AG08396 (cell line): Measurements from ENCODE around the gene NARF.
A peak's percentile ranks its signal among the peaks of the same experiment; 100 is the strongest.

Experiments
- DNase-seq: peaks from one replicate; pipeline ENCODE4 v3.0.0; 2012; ENCODE audit warnings: low spot score, mixed read lengths

NARF gene

DNA sequence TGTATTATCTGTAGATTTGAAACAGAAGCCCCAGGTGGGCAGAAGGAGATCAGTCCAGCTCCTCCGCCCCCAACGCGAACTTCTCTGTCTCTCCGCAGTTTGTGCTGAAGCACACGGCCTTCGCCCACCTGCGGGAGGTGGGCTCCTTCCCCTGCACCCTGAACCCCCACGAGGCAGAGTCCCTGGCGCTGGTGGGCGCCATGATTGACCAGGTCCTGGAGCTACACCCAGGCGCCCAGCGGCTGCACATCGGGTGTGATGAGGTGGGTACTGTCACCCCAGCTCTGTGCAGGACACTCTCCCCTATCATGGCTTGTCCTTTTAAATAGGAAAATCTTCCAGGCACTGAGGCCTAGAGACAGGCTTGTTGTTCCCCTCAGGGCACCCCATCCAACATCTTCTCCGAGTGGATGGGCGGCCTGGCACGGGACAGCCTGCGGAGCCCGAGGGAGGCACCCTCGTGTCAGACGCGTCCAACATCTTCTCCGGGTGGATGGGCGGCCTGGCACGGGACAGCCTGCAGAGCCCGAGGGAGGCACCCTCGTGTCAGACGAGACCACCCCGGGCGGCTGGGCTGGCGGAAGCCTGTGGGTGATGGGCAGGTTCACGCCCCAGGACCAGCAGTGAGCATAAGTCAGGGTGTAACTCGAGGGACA lies 24.9 kb upstream of the NARF start:
- DNase-seq: no peak

DNA sequence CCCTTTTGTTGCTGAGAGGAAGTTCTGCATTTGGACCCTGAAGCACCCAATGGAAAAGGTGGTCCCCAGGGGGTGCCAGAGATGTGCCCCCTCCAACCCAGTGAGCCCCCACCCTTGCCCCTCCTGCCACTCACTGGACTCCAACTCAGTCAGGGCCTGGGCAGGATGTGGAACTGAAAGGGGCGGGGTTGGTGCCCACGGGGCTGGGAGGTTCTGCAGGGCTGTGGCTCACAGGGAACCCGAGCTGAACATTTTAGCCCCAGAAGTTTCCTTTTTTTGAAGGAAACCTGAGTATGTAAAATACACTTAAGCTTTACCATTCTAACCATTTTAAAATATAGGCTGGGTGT lies 24.4 kb upstream of the NARF start:
- DNase-seq: no peak

DNA sequence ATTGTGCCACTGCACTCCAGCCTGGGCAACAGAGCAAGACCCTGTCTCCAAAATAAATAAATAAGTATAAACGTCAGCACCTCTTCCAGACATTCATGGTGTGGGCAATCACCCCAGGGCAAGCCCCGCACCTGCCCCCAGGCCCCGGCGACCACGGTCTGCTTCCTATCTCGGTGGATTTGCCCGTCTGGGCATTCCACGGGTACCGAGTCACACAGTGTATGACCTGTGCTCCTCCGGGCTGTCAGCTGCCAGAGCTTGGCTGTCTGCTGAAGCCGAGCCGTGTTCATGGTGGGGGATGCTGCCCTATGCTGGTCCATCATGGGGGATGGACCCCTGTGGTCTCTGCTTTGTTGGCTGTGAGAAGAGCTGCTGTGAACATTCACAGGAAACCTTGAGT lies 23.4 kb upstream of the NARF start:
- peak; percentile 52 for DNase-seq

DNA sequence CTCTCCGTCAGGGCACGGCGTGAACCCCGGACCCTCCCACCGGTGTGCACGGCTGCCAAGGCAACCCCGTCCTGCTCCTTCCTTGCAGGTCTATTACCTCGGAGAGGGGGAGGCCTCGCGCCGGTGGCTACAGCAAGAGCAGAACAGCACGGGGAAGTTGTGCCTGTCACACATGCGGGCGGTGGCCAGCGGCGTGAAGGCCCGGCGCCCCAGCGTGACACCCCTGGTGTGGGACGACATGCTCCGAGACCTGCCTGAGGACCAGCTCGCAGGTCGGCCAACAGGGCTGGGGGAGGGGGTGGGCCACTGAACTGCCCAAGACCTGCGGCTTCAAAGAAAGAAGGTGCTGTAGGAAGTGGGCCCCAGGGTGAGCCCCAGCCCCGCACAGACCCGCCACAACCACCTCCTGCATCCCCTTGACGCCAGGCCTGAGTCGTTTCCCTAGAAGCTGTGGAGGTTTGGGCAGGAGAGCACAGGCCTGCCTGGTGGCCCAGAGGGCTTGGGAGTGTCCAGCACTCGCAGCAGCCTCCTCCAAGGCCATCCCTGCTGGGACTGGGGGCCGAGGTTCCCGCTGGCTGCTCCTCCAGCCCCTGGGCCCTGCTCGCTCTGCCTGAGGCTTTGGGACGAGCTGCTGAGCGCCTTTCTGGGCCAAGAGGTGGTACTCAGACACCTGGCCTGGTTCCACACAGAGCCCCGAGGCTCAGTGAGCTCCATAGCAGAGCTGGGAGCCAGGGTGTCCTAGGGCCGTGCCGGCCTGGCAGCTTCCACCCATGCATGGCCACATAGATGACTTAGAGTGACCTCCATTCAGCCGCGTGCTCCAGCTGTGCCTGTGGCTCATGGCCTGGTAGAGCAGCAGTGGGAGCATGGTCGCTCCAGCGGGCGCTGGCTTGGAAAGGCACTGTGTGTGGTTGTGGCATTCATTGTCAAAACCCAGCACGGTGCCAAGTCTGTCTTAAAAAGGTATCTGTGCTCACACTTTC lies 22.6 kb upstream of the NARF start:
- no peak for DNase-seq

DNA sequence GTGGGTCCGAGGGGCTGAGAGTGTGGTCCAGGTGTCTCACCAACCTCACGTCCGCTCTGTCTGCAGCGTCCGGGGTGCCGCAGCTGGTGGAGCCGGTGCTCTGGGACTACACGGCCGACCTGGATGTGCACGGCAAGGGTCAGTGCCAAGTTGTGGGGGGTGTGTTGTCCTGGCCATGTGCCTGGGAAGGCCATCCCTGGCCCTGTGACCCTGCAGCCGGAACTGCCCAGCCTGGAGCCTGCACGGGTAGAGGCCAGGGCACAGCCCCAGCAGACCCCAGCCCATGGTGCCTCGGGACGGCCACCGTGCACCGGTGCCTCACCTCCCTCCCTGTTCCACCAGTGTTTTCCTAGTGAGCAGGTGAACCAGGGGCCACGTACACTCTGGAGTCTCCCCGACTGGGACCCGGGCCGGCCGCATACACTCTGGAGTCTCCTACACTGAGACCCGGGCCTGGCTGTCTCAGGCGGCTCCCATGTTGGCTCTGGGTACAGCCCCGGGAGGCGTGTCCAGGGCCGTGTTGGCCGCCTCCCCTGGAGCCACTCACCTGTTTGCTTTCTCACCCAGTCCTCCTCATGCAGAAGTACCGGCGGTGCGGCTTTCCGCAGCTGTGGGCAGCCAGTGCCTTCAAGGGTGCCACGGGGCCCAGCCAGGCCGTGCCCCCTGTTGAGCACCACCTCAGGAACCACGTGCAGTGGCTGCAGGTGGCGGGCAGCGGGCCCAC lies 21.8 kb upstream of the NARF start:
- DNase-seq: no peak

DNA sequence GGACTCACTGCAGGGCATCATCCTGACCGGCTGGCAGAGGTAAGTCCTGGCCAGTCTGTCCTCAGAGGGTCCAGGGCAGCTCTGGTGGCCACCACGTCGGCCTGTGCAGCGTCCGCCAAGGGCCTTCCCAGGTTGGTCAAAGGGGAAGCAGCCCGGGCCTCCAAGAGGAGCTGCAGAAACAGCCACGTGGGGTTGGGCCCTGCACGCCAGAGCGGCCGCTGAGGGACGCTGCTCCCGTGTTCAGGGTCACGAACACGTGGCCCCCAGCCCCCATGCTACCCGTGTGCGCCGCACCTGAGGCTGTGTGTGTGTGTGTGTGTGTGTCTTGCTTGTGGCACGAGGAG lies 21.2 kb upstream of the NARF start:
- DNase-seq: no peak

DNA sequence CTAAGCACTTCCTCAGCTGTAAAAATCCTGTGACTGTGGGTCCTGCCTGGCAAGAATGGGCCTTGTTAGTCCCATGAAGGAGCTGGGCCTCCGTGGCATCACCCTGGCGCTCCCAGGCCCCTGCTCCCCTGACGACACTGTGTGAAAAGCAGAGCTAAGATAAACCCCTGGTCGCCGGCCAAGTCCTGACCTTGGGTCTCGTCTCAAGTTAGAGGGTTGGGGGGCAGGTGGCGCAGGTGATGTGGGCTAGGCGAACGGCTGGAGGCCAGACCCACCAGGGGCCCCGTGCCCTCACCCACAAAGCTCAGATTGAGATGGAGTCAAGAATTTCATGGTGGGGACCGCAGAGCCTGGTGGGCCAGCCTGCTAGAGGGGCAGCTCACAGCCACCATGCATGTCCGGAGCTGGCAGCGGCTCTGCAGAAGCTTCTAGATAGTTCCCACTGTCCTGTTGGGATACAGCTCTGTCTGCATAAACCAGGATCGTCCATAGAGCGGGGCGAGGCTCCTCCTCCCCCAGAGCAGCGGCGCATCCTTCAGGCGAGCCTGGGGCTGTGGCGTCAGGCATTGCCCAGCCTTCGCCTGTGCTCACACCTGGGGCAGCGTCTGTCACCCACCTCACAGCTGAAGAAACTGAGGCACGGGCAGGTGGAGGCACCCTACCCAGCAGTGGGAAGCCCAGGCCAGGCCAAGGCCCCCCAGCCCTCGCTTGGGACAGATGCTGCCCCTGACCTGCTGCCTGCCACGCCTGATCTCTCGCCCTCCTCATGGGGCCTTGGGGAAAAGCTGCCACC lies 19.9 kb upstream of the NARF start:
- DNase-seq: no peak

DNA sequence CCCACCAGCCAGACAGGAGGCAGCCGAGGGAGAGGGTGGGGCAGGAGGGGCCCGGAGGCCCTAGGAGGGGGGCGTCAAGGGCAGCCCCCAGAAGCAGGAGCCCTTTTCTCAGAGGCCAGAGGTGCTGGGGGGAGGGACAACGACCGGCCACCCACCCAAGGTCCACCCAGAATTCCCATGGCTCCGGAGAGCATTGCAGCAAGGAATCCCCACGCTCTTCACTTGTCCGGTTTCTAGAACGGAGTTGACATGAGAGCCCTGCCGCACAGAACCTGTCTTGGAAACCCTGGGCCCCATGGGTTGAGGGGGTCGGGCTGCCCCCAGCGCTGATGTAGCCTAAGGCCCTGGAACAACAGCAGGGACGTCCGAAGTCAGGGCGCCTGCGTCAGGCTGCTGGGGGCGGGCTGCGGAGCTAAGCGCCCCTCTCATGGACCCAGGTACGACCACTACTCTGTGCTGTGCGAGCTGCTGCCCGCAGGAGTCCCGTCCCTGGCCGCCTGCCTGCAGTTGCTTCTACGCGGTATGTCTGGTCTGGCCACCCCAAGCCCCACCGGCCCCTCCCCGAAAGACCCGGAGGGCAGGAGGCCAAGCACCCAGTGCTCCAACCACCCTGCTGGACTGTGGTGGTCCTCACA lies 19.2 kb upstream of the NARF start:
- no peak for DNase-seq

DNA sequence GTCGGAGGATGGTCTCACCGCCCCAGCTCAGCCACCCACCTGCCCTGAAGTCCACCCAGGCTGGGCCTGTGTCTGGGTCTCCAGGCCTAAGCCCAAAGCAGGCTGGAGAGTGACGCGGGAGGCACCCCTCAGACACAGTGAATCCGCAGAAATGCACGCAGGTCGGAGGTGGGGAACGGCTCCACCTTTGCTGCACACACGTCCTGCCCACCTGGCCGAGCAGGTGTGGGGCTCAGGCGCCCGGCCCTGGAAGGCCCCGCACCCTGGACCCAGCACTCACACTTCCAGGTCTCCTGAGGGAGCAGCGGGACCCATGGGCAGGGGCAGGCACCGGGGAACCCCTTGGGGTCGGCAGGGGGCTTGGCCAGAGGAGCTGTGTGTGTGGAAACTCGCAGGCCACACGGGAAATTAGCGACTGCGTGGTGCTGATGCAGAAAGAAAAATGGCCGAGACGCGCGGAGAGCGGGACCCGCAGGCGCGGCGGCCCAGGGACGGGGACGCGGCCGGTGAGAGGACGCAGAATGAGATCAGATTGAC lies 18.6 kb upstream of the NARF start:
- DNase-seq: no peak

DNA sequence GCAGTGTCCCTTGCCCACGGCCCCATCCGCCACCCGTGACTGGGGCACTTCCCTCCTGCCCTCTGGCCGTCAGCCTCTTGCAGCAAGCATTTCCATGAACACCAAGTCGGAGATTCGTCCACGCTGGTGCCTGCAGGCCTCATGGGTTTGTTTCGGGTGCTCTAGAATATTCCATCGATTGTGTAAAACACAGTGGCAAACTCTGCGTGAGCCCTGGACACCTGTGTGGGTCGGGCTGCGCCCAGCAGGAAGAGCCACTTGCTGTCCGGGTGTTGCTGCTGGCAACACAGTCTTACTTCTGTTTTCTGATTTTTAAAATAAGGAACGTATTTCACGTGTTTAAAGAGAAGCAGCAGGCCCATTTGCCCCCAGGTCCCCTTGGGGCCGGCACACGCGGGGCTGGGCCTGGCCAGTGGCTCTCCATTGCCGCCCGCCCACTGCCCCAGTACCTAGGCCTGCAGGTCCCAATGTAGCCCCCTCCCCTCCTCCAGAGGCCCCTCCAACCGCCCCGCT lies 18.0 kb upstream of the NARF start:
- DNase-seq: no peak

DNA sequence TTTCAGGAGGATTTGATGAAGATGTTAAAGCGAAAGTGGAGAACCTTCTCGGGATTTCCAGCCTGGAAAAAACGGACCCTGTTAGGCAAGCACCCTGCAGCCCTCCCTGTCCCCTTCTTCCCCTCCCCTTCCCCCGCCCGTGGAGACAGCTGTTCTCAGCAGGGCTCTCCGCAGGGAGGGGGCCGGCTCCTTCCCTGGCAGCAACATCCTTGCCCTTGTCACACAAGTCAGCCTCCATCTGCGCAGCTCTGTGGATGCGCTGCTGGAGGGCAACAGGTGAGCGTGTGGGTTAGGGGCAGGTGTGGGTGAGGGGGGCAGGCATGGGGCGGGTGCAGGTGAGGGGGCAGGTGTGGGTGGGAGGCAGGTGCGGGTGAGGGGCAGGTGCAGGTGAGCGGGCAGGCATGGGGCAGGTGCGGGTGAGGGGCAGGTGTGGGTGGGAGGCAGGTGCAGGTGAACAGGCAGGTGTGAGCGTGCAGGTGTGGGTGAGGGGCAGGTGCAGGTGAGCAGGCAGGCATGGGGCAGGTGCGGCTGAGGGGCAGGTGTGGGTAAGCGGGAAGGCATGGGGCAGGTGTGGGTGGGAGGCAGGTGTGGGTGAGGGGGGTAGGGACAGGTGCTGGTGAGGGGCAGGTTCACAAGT lies 17.4 kb upstream of the NARF start:
- peak; percentile 43 for DNase-seq

DNA sequence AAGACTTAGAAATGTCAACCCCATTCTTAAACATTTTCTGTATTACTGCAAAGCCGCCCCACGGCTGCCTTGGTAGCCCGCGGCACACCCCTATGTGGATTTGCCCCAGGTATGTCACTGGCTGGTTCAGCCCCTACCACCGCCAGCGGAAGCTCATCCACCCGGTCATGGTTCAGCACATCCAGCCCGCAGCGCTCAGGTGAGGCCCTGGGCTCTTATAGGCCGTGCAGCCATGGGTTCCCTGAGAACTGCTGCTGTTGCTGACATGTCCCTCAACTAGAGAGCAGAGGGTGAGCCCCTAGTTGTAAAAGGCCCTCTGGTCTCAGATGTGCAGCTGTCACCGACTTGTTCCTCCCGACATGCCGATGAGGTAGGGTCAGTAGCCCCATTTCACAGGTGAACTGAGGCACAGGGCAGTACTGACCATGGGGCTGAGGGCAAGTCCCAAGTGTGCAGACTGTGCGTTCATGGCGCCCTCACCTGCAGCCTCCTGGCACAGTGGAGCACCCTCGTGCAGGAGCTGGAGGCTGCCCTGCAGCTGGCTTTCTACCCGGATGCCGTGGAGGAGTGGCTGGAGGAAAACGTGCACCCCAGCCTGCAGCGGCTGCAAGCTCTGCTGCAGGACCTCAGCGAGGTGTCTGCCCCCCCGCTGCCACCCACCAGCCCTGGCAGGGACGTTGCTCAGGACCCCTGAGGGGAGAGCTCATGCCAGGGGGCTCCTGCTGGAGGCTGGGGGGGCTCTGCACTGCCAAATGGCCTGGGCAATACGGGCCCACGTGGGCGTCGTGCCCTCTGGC lies 16.7 kb upstream of the NARF start:
- DNase-seq: no peak

DNA sequence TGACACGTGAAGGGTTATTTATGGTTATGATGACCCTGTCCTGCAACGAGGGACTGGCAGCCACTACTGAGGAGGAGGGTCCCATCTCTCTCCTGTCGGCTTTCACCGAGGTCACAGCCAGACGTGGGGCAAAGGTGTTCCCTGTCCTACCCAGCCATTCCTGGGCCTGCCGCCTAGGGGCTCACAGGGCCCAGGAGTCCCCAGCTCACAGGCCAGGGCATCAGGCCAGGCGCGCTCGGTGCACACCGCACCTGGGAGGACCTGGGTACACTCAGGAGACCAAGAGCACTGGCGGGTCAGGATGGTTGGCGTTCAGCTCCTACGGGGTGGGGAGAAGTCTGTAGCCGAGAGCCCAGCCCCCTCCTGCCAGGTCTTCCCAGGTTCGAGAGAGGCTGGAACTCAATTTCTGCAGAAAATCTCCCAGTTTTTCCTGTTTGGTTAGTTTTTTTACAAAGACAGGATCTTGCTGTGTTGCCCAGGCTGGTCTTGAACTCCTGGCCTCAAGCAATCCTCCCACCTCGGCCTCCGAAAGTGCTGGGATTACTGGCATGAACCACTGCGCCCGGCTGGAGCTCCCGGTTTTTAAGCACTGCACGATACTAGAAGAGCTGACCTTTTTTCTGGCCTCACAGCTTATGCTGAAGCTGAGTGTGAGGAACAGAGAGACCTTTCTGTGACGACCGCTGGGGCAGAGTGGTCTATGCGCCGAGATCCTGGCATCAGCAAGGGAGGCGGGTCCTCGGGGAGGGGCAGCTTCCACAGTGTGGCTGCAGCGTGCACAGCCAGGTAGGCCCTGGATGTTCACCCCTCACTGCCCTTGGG lies 15.7 kb upstream of the NARF start:
- no peak for DNase-seq

DNA sequence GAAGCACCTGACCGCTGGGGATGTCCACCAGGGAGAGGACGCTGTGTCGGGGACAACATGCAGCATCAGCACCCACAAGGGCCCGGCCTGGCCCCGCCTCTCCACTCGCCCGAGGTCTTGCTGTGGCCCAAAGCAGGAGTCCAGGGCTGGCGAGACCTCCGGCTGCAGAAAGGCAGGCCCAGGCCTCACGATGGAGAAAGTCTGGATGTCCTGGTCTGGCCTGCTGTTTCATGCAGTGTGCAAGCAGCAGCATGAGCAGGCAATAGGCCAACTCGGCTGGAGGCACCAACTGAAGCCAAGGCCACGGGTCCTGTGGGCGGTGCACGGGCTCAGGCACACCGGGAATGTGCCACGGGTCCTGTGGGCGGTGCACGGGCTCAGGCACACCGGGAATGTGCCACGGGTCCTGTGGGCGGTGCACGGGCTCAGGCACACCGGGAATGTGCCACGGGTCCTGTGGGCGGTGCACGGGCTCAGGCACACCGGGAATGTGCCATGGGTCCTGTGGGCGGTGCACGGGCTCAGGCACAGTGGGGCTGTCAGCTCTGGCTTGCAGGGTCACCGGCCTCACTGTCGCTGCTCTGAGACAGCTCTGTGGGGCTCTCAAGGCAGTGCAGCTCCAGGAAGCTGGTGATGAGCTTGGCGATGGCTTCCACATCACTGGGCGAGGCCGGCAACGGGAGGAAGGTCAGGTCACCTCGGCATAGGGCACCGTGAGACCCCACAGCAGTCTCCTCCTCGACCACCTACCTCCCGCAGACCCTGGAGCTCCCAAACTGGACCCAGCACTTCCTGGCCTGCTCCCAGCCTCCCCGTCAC lies 14.9 kb upstream of the NARF start:
- no peak for DNase-seq

DNA sequence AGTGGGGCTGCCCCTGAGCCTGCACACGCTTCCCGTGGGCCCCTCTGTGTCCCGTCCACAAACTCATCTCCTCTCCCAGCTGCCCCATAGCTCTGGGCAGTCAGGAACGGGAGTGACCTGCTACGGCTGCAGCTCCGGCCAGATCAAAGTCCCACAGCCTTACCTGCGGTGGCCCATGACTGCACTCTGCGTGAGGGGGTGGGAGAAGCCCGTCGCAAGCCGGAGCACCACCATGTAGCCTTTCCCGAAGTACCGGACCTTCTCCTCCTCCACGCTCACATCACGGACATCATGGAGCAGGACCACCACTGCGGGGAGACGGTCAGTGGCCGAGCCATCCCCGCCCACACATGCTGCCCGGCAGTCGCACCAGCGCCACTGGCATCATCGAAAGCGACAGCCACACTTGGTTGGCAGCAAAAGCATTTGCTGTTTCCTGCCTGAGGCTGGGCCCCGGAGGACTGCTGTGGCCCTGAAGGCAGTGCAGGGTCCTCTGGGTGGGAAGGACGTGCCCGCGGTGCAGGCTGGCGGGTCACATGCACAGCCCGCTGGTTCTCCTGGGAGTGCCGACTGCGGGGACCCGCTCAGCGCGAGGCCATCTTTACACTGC lies 14.2 kb upstream of the NARF start:
- no peak for DNase-seq

DNA sequence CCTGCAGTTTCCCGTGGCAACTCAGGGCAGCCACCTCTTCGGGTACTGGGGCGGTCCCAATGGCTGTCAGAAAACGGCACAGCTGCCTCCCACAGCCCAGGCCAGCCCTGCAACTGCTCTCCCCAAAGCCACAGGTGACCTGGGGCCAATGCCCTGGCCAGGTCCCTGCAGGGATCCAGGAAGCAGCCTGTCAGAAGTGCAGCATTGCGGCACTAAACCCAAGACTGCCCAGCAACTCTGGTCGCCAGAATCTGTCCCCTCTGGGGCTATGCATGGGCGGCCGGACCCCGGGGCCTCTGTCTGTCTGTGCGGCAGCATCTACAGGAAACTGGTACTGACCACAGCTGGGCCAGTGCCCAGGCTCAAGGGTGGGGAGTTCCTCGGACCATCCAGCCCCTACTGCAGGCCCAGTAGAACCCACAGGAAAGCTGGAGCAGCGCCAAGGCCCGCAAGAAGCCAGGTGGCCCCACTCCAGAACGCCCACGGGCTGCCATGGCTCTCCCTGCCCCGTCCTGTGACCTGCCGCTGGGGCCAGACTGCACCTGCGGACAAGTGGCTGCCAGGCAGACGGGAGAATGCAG lies 13.5 kb upstream of the NARF start:
- DNase-seq: no peak

DNA sequence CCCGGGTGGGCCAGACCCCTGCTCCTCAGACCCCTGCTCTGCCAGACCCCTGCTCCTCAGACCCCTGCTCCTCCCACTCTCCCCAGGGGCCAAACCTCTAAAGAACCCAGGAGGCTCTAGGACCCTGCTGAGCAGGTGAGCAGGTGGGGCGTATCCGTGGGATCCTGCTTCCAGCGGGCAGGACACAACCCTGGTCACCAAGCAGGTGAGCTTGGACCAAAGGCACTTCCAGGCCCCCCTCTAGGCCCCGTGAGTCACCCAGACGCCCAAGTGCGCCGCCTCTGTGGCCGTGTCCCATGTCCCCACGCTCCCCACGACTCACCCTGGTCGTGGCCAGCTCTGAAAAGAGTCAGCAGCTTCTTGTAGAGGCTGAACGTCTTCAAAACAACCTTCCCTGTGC lies 13.0 kb upstream of the NARF start:
- no peak for DNase-seq
